Measurements from ENCODE around the gene CDCA5. TPM values are rescaled to one million over a fixed set of nuclear protein-coding genes. Genes with fewer than 3 reads are reported as not detected.

Gene CDCA5
- total RNA-seq, 1 experiment from 2014 or later: 67.0 TPM

- intact Hi-C loops (cut with micrococcal nuclease; ENCODE audit: unreplicated experiment): loop anchor here (1.0 kb wide), 2 partner anchors 14 to 21 kb away; partner anchors contain the start of gene ZNHIT2
- Mint-ChIP-seq H3K4me1 (ENCODE audit: low read depth, unreplicated experiment) (peaks cover 12% of the 10 kb centered on the region), H3K4me3 (ENCODE audit: unreplicated experiment) (peak within 1 kb of the TSS; percentile 86), H3K36me3 (ENCODE audit: insufficient read depth, unreplicated experiment) (peaks cover 14% of the 10 kb centered on the region), H3K9me3 (ENCODE audit: unreplicated experiment) (no peaks in the 10 kb centered on the region), H3K27ac (ENCODE audit: unreplicated experiment) (peak within 1 kb of the TSS; percentile 90), H3K27me3 (ENCODE audit: insufficient read depth, unreplicated experiment) (no peaks in the 10 kb centered on the region)
- no peak for TF ChIP-seq CTCF (IDR thresholded peaks at IDR 0.05; ENCODE audit: insufficient read depth in 1 of 2, low read depth in 1 of 2, low read length in 1 of 2, severe bottlenecking in 1 of 2, unreplicated experiment in 1 of 2)
- peaks cover 10% of the 10 kb centered on the region for H3K4me1 ChIP-seq
- H3K27me3 ChIP-seq (replicated peaks; ENCODE audit: control insufficient read depth, insufficient read depth, low read length): no peaks in the 10 kb centered on the region
- CTCF ChIA-PET: interaction anchor here (0.7 to 2.6 kb wide), 4 partner anchors 14 to 311 kb away, joined by 4 to 10 read pairs (median 8); partner anchors contain the start of genes TM7SF2 and ZNHIT2
- DNase-seq: peak; percentile 92 to 93
- H3K4me3 ChIP-seq (ENCODE audit: low read depth, low read length): peak within 1 kb of the TSS; percentile 56
- H3K36me3 ChIP-seq (ENCODE audit: control insufficient read depth, insufficient read depth, low read length): 0 out of 2 replicates have a peak, but pooled peaks cover 2% of the 10 kb centered on the region
- POLR2A ChIA-PET: interaction anchor here (0.5 to 0.9 kb wide), 3 partner anchors 16 to 80 kb away, joined by 3 to 5 read pairs (median 4); partner anchors contain the start of gene TM7SF2
- BruUV-seq (replicated peaks): TSS peak; percentile 89
- H3K9me3 ChIP-seq: no peaks in the 10 kb centered on the region
These were observed 12.3 kb upstream of the CDCA5 start, which contains the start of gene VPS51 for GRCh38 chr11:65095974-65096806. Gene VPS51 (plus strand): TSS chr11:65096214. CDS start chr11:65096251, 37 bp downstream.

GRCh38 chr11:65095427-65095826, 11.6 kb upstream of the CDCA5 start:
- no peaks in the 10 kb centered on the region for H3K9me3 Mint-ChIP-seq (ENCODE audit: unreplicated experiment)
- TF ChIP-seq CTCF (IDR thresholded peaks at IDR 0.05; ENCODE audit: insufficient read depth in 1 of 2, low read depth in 1 of 2, low read length in 1 of 2, severe bottlenecking in 1 of 2, unreplicated experiment in 1 of 2): no peak
- BruUV-seq (replicated peaks): no TSS peak
- Histone ChIP-seq H3K36me3 (ENCODE audit: control insufficient read depth, insufficient read depth, low read length) (0 out of 2 replicates have a peak, but pooled peaks cover 2% of the 10 kb centered on the region), H3K27me3 (replicated peaks; ENCODE audit: control insufficient read depth, insufficient read depth, low read length) (no peaks in the 10 kb centered on the region), H3K4me1 (peaks cover 10% of the 10 kb centered on the region), H3K9me3 (no peaks in the 10 kb centered on the region), H3K4me3 (ENCODE audit: low read depth, low read length) (no peak overlapping the region)
- intact Hi-C loops (cut with micrococcal nuclease; ENCODE audit: unreplicated experiment): no loop called here
- POLR2A ChIA-PET: interaction anchor here (0.9 kb wide), 1 partner anchor 16 kb away, joined by 5 read pairs; the partner anchor contains the start of gene TM7SF2
- H3K4me3 Mint-ChIP-seq (ENCODE audit: unreplicated experiment): peak overlapping the region; percentile 86
- H3K27ac Mint-ChIP-seq (ENCODE audit: unreplicated experiment): peak overlapping the region; percentile 90
- peaks cover 14% of the 10 kb centered on the region for H3K36me3 Mint-ChIP-seq (ENCODE audit: insufficient read depth, unreplicated experiment)
- H3K27me3 Mint-ChIP-seq (ENCODE audit: insufficient read depth, unreplicated experiment): no peaks in the 10 kb centered on the region
- H3K4me1 Mint-ChIP-seq (ENCODE audit: low read depth, unreplicated experiment): peaks cover 12% of the 10 kb centered on the region
- no peak for DNase-seq
- CTCF ChIA-PET: interaction anchor here (1.7 to 2.6 kb wide), 2 partner anchors 15 to 17 kb away, joined by 9 to 10 read pairs; partner anchors contain the start of gene TM7SF2

- H3K27ac Mint-ChIP-seq (ENCODE audit: unreplicated experiment): no peak overlapping the region
- no TSS peak for BruUV-seq (replicated peaks)
These were observed 6.8 kb upstream of the CDCA5 start for GRCh38 chr11:65090628-65091027.

More at GRCh38 chr11:65090628-65091027, 6.8 kb upstream of the CDCA5 start:
- H3K4me3 Mint-ChIP-seq (ENCODE audit: unreplicated experiment): no peak overlapping the region
- Histone ChIP-seq H3K4me1 (peaks cover 1% of the 10 kb centered on the region), H3K36me3 (ENCODE audit: control insufficient read depth, insufficient read depth, low read length) (peaks cover 2% of the 10 kb centered on the region; the same call in 1 of the 2 replicates), H3K27me3 (replicated peaks; ENCODE audit: control insufficient read depth, insufficient read depth, low read length) (no peaks in the 10 kb centered on the region), H3K9me3 (no peaks in the 10 kb centered on the region), H3K4me3 (ENCODE audit: low read depth, low read length) (no peak overlapping the region)
- H3K4me1 Mint-ChIP-seq (ENCODE audit: low read depth, unreplicated experiment): peaks cover 4% of the 10 kb centered on the region
- ChIA-PET CTCF (interaction anchor here (0.7 to 1.4 kb wide), 2 partner anchors 11 to 27 kb away, joined by 3 to 4 read pairs; partner anchors contain the start of gene ZNHIT2), POLR2A (interaction anchor here (0.5 to 0.6 kb wide), 2 partner anchors 21 to 266 kb away, joined by 3 read pairs; no protein-coding TSS in a partner anchor)
- no peaks in the 10 kb centered on the region for H3K9me3 Mint-ChIP-seq (ENCODE audit: unreplicated experiment)
- peaks cover 13% of the 10 kb centered on the region for H3K36me3 Mint-ChIP-seq (ENCODE audit: insufficient read depth, unreplicated experiment)
- intact Hi-C loops (cut with micrococcal nuclease; ENCODE audit: unreplicated experiment): no loop called here
- no peak for DNase-seq
- TF ChIP-seq CTCF (IDR thresholded peaks at IDR 0.05; ENCODE audit: insufficient read depth in 1 of 2, low read depth in 1 of 2, low read length in 1 of 2, severe bottlenecking in 1 of 2, unreplicated experiment in 1 of 2): no peak
- H3K27me3 Mint-ChIP-seq (ENCODE audit: insufficient read depth, unreplicated experiment): no peaks in the 10 kb centered on the region
